GM18867 (cell line): ENCODE data around the gene HAUS8.
"Not testable (repeated sequence)": the region's sequence is repeated elsewhere in the genome, so short reads cannot be mapped to it uniquely, and the experiment has no call there.

Experiments
- ATAC-seq: cut with Tn5 transposase; IDR thresholded peaks from one replicate; pipeline ENCODE4 v1.9.1; 2021; ENCODE audit warnings: mild to moderate bottlenecking, moderate library complexity; ENCODE audit not compliant: unreplicated experiment

Gene HAUS8

DNA sequence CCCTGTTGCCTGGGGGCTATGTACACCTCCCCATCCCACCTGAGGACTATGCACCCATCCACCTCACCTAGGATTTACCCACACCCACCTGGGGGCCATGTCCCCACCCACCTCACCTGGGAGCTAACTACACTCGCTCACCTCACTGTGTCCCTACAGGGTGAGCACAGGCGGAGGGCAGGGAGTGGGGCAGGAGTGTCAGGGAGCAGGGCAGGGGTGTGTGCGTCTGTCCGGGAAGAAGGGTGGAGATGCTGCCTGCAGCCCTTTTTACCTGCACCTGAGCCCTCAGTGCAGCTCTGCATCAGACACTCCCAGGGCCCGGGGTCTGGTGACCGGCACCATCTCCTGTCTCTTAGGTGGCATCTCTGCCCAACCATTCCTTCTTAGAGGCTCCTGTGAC is 38.1 kb downstream of the HAUS8 start:
- ATAC-seq, result no peak

DNA sequence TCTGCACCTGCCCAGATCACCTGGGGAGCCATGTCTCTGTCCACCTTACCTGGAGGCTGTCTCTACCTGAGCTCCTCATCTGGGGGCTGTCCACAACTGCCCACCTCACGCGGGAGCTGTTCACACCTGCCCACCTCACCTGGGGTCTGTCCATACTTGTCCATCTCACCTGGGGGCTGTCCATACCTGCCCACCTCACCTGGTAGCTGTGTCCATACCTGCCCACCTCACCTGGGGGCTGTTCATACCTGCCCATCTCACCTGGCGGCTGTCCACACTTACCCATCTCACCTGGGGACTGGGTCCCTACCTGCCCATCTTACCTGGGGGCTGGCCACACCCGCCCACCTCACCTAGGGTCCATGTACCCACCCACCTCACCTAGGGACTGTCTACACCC is 38.6 kb downstream of the HAUS8 start:
- no peak for ATAC-seq

DNA sequence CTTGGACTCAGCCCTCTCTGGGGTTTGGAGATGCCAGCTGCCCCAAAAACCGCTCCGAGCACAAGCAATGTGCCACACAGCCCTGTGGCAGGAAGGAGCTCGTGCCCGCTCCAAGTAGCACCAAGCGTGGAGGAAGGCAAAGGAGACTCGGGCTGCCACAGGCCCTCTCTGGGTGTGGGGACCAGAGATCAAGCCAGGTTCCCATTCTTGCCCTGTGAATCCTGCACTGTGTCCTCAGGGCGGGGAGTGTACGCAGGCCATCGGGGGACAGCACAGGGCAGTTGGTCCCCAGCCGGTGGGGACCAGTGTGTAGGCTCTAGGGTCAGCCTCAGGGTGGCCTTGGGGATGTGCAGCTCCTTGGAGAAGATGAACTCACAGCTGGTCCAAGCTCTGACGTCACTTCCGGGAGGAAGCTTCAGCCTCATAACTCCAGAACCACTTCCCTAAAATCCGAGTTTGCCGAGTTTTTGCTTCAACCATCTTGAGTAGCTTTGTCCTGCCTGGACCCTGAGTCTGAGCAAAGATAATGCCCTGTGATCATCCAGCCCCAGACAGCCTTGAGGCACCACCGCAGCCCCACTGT is 39.3 kb downstream of the HAUS8 start:
- ATAC-seq, result no peak

DNA sequence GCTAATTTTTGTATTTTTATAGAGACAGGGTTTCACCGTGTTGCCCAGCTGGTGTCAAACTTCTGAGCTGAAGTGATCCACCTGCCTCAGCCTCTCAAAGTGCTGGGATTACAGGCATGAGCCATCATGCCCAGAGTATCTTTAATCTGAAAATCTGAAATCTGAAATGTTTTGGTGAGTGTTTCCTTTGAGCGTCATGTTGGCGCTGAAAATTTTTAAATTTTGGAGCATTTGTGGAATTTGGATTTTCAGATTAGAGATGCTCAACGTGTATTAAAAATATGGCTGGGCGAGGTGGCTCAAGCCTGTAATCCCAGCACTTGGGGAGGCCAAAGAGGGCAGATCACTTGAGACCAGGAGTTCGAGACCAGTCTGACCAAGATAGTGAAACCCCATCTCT is 43.5 kb downstream of the HAUS8 start:
- no peak for ATAC-seq

DNA sequence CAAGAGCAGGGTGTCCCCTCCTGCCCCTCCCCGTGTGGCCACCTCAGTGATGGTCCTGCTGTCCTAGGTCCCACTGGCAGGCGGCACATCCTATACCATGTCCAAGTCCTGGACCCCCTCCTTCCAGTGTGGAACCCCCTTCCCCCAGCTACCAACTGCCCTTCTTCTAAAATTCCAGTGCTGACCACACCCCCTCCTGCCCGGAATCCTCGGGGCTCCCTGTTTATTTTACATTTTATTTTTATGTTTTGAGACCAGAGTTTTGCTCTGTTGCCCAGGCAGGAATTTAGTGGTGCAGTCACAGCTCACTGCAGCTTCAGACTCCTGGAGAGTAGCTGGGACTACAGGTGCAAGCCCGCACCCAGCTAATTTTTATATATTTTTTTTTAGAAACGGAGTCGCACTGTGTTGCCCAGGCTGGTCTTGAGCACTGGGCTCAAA is 47.7 kb downstream of the HAUS8 start:
- no peak for ATAC-seq

DNA sequence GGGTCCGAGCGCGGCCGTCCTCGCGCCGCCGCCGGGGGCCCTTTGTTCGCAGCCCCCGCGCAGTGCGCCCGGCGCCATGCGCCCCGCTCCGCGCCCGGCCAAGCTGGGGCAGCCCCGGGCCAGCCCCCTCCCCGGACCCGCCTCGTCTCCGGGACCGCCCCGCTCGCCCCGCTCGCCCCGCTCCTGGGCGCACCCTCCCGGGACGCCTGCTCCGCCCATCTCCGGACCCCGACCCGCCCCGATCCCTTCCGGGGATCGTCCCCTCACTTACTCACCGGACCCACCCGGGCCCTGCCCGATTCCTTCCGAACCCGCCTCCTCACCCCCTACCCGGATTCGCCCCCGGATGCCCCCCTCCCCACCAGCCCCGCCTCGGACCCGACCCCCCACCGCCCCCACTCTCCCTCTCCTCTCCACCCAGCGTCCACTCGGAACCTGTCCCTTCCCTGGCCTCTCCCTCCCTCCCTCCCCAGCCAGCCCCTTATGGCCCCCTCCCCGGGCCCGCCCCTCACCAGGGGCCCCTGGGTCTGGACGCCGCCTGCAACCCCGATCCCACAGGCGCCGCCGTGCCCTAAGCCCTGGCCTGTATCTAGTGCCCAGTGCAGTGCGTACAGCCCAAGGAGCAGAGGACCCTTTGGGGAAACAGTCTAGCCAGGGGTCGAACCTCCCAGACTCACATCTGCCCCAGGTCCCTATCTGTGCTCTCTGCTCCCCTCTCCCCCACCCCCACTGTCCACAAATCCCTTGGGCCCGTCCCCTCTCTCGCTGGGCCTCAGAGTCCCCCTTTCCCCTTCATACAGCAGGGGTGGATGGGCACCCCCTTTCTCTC is 48.3 kb downstream of the HAUS8 start, which contains the start of gene CPAMD8:
Gene CPAMD8 (minus strand): TSS at position 105 of the 829 bp plus-strand sequence. CDS start 168 bp downstream, outside the sequence.
- ATAC-seq, result no peak

DNA sequence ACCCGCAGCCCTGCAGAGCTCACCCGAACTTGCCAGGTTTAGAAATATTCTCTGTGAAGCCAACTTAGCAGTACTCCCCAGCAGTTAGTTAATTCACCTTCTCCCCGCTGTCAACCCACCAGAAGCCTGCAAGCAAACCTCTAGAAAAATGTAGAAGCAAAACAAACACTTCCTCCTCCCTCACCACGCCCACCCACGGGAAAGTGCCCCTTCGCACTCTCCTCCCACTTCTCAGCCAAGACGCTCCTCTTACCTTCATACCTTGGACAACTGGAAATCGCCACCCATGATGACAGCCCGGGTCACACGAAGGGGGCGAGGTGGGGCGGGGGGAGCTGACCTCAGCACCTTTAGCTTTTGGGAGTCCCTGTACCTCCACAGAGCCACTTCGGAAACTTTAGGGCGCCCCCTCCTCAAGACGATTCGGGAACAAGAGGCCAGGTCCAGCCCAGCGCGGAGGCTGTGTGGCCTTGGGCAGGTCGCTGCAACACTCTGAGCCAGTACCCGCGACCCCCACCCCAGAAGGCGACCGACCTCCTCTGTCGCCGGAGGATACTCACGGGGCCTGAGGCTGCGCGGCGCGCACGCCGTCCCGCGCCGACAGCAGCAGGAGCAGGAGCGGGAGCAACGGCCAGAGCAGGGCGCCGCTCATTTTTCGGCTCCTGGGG is 49.1 kb downstream of the HAUS8 start:
- no peak for ATAC-seq

DNA sequence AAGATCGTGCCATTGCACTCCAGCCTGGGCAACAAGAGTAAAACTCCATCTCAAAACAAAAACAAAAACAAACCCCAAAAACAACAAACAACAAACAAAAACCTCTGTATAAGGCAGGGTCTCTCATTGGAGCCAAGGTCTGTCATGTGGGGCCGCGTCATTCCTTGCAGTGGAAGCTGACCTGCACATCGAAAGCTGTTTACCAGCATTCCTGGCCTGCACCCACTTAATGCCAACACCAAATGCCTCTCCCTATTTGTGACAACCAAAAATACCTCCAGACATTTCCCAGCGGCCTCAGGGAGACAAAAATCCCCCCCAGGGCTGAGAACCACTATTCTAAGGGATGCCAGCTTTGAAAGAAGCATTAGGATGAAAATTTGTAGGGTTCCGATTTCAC is 49.9 kb downstream of the HAUS8 start:
- no peak for ATAC-seq

DNA sequence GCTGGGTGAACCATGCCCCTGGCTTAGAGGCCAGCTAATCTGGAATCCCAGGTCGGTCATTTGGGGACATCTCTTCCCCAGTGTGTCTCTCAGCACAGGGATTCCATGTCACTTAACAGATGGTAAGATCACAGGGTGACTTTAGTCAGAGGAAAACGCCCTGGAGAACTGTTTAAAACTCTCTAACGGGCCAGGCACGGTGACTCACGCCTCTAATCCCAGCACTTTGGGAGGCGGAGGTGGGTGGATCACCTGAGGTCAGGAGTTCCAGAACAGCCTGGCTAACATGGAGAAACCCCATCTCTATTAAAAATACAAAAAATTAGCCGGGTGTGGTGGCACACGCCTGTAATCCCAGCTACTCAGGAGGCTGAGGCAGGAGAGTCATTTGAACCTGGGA is 50.3 kb downstream of the HAUS8 start:
- ATAC-seq, result not testable (repeated sequence)

DNA sequence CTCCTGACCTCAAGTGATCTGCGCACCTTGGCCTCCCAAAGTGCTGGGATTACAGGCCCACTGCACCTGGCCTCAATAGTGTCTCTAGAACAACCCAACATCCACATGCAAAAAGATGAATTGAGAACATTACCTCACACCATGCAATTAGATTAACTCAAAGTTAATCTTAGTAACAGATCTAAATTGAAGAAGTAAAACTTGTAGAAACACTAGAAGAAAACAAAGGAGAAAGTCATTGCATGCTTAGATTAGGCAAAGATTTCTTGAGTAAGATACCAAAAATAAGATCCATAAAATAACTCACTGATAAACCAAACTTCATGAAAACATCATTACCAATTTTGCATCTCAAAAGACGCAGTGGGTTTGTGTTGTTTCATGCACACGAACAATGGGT is 51.4 kb downstream of the HAUS8 start:
- ATAC-seq, result no peak

DNA sequence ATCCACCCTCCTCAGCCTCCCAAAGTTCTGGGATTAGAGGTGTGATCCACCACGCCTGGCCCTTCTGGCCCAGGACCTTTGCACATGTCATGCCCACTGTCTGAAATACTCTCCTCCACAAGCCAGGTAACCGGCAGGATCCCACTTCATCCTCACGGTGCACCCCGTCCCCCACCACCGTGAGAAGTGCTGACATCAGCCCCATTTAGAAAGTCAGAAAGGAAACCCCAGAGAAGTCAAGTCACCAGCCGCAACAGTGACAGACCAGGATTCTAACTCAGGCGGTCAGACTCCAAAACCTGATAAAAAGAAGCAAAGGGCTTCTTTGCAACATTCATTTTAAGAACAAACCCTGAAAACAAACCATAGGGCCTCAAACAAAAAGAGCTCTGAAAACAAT is 52.5 kb downstream of the HAUS8 start:
- no peak for ATAC-seq

DNA sequence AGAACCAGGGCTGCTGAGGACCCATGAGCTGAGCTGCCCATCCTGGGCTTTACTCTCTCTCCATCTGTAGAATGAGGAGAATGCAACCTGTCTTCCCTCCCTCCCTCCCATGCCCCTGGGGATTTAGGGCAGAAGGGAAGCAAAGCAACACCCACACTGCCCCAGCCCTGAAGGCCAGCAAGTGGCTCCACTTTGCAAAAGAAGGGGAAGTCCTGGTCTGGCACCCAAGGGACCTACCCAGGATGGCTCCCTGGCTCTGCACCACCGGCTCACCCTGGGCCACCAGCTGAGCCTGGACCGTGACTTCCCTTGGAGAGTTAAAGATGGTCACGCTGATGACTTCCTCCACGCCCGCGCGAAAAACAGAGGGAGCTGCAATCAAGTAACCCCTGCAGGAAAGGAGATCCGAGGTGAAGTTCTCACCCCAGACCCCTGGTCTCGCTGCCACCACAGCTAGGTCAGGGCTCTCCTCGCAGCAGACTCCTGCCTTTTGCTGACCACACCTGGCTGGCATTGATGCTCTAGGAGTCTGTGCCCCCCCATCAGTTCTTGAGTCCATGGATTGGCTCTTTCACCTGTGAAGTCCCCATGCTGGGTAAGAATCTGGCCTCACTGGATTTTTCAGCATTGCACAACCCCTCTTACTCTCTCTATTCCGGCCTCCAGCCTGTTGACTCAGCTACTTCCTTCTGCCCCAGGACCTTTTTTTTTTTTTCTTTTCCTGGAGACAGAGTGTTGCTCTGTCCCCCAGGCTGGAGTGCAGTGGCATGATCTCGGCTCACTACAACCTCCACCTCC is 53.3 kb downstream of the HAUS8 start:
- no peak for ATAC-seq

DNA sequence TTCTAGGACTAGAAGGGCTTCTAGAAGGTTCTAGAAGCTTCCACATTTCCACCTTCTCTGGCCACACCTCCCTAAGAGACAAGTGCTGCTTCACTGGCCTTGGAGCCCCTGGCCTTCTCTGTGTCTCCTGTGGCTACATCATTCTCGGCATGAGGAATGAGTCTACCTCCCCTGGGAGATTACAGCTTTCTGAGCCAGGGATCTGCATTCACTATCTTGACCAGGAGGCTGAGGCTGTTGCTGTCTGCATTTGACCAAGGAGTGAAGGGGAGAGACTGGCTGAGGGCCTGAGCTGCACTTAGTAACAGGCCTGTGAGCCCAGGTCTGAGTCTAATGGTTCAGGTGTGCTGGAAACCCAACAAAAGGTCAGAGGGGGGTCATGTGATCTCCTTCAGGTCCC is 53.9 kb downstream of the HAUS8 start:
- no peak for ATAC-seq

DNA sequence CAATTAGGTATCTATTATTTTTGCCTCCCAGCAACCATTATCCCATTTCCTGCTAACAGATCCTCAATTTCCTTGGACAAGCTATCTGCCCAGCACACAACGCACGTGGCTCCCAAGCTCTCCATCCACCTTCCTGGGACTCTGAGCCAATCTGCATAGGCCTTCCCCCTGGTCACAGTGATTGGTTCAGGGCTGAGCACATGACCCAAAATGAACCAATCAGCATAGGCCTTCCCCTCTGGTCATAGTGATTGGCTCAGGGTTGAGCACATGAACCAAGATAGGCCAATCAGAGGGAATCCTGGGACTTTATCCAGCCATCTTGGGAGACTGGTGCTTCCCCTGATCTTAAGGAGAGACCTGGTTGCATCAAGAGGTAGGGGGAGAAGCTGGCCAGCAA is 54.4 kb downstream of the HAUS8 start:
- ATAC-seq, result no peak

DNA sequence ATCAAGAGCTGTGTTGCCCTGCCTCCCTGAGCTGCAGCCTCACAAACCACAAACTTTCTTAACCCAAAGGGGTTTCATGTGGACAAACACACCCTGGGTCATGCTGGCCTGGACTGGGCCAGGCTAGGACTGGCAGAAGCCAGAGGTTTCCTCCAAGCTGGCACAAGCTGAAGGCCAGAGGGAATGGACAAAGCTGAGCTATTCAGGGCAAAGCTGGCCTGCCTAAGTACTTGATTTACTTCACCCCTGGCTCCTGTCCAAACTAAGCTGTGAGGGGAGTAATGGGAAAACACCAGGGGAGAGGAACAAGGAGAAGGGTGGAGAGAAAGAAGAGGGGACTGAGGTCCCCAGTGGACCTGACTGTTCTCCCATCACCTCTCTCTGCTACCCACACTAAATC is 54.9 kb downstream of the HAUS8 start:
- ATAC-seq, result no peak

DNA sequence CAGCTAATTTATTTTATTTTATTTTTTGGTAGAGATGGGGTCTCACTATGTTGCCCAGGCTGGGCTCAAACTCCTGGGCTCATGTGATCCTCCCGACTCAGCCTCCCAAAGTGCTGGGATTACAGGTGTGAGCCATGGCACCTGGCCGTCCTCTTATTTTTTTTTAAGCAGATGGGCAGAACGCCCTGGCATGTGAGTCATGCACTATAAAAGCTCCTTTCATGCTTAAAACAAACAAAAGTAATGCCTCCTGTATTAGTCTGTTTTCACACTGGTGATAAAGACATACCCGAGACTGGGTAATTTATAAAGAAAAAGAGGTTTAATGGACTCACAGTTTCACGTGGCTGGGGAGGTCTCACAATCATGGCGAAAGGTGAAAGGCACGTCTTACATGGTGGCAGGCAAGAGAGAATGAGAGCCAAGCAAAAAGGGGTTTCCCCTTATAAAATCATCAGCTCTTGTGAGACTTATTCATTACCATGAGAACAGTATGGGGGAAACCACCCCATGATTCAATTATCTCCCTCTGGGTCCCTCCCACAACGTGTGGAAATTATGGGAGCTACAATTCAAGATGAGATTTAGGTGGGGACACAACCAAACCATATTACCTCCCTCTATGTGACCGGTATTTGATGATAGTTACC is 60.9 kb downstream of the HAUS8 start:
- not testable (repeated sequence) for ATAC-seq

DNA sequence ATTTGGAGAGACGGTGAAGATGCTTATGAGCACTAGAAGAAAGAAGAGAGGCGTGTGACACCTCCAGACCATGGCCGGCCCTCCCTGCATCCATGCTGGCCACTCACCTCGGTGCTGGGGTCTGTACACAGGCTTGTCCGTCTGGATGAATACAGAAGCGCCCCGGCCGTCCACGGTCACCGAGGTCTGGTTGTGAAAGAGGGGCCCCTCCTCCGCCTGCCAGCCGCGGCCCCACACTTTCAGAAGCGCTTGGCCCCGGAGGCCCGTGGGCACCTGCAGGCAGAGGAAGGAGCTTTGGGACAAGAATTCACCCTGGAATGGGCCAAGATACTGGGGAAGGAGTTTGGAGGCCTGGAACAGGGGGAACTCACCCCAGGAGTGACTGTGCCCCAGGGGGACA is 63.8 kb downstream of the HAUS8 start:
- no peak for ATAC-seq

DNA sequence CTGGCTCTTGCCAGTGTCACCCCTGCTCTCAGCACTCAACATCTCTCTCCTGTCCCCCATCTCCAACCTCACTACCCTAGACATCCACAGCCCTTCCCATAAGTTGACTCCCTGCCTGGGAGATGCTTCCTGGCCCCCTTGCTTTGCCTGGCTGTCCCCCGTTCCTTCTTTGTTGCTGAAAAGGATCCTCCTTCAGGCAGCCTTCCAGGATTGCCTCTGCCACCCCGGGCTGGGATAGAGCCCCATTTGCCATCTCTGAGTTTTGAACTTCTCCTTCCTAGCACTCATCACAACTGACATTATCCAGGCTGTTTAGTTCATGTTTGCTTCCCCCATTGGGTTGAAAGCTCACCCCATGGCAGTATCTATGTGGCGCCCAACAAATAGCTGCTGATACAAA is 68.7 kb downstream of the HAUS8 start:
- ATAC-seq, result no peak

DNA sequence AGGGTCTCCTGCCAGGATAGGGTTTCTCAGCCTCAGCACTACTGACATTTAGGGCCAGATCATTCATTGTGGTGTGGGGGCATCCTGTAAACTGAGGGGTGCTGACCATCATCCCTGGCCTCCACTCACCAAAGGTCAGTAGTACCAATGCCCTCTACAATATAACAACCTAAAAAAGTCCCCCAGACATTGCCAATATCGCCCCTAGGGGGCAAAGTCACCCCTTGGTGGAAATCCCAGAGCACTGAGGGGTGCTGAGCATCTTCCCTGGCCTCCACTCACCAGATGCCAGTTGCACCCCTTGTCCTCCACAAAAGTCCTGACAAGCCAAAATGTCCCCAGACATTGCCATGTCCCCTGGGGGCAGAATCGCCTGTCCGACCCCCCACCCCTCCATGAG is 70.3 kb downstream of the HAUS8 start:
- ATAC-seq, result no peak

DNA sequence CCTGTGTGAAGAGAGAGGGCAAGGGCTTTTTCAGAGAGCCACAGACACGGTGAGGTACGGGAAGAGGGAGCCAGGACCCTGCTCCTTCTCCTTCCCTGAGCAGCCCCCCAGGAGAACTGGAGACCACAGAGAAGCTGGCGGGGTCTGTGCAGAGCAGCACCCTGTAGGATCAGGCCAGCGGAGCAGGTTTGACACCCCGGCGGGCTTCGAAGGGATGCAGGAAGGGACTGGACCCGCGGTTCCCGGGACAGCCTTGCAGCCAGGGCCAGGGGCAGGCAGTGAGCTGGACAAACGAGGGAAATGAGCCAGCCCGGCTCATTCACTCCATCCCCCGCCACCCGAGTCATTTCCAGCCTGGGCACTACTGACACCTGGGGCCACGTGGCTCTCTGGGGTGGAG is 70.9 kb downstream of the HAUS8 start:
- ATAC-seq, result no peak

DNA sequence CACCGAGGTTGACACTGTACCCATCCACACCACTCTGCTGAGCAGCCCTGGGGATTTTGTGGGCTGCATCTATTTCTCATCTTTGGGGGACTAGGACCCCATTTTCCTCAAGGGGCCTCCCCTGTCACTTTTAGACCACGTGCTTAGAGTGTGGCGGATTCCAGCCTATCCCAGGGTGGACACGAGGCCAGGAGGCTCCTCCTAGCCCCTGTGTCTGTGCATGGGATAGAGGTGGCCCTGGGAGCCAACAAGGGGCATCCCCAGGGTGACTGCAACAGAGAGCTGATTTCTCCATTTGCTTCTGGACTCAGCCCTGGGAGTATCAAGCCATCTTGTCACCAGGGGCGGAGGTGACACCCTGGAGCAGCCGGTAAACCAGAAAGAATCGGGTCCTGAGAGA is 72.8 kb downstream of the HAUS8 start:
- ATAC-seq, result no peak
